ENCODE measurements around the gene GJD4. TPM values are rescaled to one million over a fixed set of nuclear protein-coding genes. Genes with fewer than 3 reads are reported as not detected.

The GJD4 gene
- polyA plus RNA-seq, 1 donor = 0.13 TPM

- DNase-seq = no peak
Observed at GRCh38 chr10:35657621-35658020, 52.5 kb downstream of the GJD4 start.

Other genes with a start within 250 kb of the GJD4 start
- gene FZD8, start 37.0 kb downstream of the GJD4 start, polyA plus RNA-seq (ENCODE audit: insufficient read length) = 10.5 TPM